Measurements from ENCODE around the gene LRCH2.

GRCh38 chrX:115204040-115204439 is 29.9 kb downstream of the LRCH2 start:
- TF ChIP-seq CTCF (IDR thresholded peaks at IDR 0.05; ENCODE audit: low read depth, low read length) (no peak), MAX (IDR thresholded peaks at IDR 0.05; ENCODE audit: low read depth, low read length) (no peak)
